ENCODE measurements around the gene RBMX.
"Not testable (repeated sequence)": the region's sequence is repeated elsewhere in the genome, so short reads cannot be mapped to it uniquely, and the experiment has no call there.

RBMX gene

GRCh38 chrX:136874114-136874513 lies 6.4 kb downstream of the RBMX start:
- not testable (repeated sequence) for DNase-seq

DNA sequence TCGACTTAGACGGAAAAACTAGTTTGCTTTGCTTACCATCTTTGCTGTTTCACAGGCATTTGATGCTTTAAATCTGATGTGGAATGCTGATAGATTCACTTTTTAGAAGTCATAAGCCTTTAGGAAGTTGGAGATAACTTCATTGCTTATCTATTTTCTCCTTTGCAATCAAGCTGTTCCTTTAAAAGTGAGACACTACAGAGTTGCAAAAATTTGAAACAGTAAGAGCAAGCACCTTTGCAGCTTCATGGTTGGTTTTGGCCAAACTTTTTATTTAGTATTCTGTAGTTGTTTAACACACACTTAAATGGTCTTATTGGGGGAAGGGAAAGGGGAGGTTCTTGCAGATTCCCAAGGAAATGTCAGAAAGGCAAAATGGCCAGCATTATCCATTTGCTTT lies 7.3 kb downstream of the RBMX start:
- not testable (repeated sequence) for DNase-seq

DNA sequence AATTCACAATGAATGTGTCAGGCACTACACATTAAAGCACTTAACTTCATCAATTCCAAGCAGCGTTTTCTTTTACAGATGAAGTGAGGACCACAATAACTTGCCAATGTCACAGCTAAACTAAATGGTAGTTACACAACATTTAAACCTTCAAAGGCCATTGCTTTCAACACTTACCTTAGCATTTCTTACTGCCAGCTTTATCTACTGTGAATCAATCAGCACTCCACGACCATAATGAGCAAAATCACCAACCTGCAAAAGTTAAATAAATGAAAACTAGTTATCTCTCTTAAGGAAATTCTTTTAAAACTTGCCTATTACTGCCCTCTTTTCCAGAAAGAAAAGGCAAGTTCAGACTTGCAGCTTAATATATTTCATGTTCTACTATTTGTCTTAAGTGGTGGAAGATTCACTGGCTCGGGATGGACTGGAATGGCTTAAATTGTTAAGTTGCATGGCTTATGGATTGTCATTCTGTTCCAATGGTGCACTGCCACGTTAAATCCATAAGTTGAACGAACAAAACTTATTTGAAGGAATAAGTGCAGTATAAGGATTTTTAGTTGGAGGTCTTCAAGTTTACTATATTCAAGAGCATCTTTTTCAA lies 8.3 kb downstream of the RBMX start:
- DNase-seq = no peak

DNA sequence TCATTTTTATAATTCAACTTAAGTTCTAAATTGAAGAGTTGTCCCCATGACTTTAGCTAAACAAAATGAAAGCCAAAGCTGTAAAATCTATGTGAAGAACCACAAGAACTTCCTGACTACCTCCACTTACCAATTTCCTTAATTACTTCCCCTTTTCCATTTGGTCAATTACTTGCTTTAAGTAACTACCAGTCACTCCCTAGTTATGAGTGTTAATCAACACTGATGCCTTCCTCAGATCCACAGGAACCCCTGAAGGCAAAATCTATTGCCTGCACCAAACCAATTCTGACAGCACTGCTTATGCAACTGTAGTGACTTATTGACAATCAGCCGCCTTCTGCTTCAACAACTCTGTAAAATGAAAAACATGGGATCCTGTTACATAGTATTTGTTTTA lies 10.5 kb downstream of the RBMX start:
- DNase-seq = no peak

- no peak for DNase-seq
Measured at GRCh38 chrX:136868283-136869055, 12.1 kb downstream of the RBMX start.

- DNase-seq = peak in 1 of 2 experiments; percentile 10
Measured at GRCh38 chrX:136867518-136867917, 13.0 kb downstream of the RBMX start.

DNA sequence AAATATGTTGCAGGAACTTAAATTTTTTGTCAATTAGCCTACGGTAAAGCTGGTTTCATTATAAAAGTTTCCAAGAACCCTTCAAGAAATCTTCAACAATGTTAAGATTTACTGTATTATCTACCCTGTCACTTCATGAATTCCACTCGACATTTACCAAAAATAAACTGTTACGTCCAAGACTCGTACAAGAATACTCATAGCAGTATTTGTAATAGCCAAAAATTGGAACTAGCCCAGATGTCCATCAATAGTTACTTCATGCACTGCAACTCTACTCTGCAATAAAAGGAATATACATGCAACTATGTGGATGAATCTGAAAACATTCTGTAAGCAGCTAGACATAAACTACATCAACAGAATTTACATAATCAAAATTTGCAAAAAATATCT lies 13.4 kb downstream of the RBMX start:
- no peak for DNase-seq

- DNase-seq = no peak
Measured at GRCh38 chrX:136866337-136867095, 14.0 kb downstream of the RBMX start.

- no peak for DNase-seq
Measured at GRCh38 chrX:136865270-136866158, 15.0 kb downstream of the RBMX start.

- no peak for DNase-seq
Measured at GRCh38 chrX:136863826-136864225, 16.7 kb downstream of the RBMX start.

GRCh38 chrX:136862546-136862945 lies 18.0 kb downstream of the RBMX start:
- no peak for DNase-seq

DNA sequence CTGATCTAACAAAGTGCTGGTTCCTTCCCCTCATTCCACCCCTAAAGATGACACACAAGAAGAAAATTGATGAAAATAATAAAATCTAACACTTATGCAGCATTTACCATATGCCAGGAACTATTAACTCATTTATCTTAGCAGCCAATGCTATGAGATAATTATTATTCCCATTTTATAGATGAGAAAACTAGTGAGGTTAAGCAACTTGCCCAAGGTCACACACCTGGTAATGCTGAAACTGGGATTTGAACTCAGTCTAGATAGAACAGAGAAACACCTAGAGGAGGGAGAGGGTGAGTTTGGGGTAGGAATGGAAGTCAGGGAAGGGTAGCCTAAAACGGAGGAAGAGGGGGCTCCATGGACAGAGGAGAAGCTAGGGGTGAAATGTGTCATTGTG lies 18.6 kb downstream of the RBMX start:
- no peak for DNase-seq

GRCh38 chrX:136858007-136858756 lies 22.3 kb downstream of the RBMX start:
- DNase-seq = no peak

DNA sequence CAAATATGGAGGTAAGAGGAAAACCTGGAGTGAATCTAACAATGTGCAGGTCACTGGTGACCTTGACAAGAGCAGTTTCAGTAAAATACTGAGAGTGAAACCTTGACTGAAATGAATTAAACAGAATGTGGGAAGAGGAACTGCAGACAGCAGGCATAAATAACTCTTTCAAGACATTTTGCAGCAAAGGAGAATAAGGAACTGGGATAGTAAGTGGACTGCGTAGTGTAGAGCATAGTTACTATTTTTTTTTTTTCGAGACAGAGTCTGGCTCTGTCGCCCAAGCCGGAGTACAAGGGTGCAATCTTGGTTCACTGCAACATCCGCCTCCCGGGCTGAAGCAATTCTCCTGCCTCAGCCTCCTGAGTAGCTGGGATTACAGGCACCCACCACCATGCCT lies 24.0 kb downstream of the RBMX start:
- DNase-seq = no peak

- DNase-seq = no peak
Measured at GRCh38 chrX:136856050-136856449, 24.5 kb downstream of the RBMX start.

- no peak for DNase-seq
Measured at GRCh38 chrX:136851526-136851925, 29.0 kb downstream of the RBMX start.

- no peak for DNase-seq
Measured at GRCh38 chrX:136850441-136851175, 29.9 kb downstream of the RBMX start.

DNA sequence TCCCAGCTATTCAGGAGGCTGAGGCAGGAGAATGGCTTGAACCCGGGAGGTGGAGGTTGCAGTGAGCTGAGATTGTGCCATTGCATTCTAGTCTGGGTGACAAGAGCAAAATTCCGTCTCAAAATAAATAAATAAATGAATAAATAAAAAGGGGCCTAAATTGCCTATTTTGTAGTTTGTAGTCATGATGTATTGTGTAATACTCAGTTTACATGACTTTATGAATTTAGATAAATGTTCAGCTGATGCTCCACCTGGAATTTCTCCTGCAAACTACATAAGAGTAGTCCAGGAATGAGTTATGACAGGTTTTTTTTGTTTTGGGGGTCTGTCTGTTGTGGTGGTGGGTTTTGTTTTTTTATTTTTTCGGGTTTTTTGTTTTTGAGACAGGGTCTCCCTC lies 31.1 kb downstream of the RBMX start:
- DNase-seq = no peak

DNA sequence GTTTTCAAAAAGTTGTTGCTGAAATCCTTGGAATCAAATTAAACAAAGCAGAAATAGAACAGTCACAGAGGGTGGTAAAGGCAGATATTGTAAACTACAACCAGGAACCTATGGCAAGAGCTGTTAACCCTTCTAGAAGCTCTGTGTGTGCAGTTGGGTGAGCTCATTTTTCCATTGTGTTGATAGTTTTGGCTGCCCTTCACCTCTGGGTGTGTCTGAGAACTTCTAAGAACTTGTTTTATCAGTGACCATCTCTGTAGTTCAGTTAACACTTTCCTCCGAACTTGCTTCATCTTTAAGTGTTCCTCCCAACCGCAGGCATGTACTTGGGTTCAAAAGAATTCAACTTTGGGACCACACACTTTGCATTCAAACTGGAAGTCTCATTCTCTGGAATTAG lies 32.7 kb downstream of the RBMX start:
- DNase-seq = no peak

DNA sequence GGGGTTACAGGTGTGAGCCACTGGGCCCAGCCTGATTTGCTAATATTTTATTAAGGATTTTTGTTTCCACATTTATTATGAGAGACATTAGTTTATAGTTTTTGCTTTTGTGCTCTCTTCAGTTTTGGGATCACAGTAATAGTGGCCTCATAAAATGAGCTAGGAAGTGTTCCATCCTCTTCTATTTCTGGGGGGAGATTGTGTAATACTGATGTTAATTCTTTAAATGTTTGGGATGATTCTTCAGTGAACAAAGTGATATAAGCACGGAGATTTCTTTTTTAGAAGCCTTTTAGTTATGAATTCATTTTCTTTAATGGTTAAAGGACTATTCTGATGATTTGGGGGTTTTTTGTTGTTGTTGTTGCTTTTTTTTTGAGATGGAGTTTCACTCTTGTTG lies 41.3 kb downstream of the RBMX start:
- DNase-seq = no peak

DNA sequence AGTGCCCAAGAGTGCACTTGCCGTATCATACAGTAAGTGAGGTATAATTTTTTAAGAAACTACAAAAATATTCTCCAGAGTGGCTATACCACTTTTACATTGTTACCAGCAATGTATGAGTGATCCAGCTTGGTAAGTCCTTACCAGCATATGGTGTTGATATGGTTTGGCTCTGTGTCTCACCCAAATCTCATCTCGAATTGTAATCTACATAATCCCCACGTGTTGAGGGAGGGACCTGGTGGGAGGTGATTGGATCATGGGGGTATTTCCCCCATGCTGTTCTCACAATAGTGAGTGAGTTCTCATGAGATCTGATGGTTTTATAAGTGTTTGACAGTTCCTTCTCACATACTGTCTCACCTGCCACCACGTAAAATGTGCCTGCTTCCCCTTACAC lies 44.8 kb downstream of the RBMX start:
- peak; percentile 3 to 72 for DNase-seq

Data from NCI-H524 (cell line).